ENCODE measurements around the gene SCN5A.

Gene SCN5A

GRCh38 chr3:38553071-38553470 is 96.4 kb downstream of the SCN5A start:
- DNase-seq (ENCODE audit: low read depth, low spot score), result no peak
- H3K4me3 ChIP-seq (ENCODE audit: low read depth, low read length), result no peak overlapping the region
- TF ChIP-seq CTCF (IDR thresholded peaks at IDR 0.05; ENCODE audit: low read depth, low read length), result no peak
- in situ Hi-C loops (cut with HindIII; ENCODE audit: low sequenced_read_pairs), result no loop called here

- H3K4me3 ChIP-seq (ENCODE audit: low read depth, low read length), result no peak overlapping the region
- no peak for DNase-seq (ENCODE audit: low read depth, low spot score)
- in situ Hi-C loops (cut with HindIII; ENCODE audit: low sequenced_read_pairs), result no loop called here
- no peak for TF ChIP-seq CTCF (IDR thresholded peaks at IDR 0.05; ENCODE audit: low read depth, low read length)
These were observed 97.1 kb downstream of the SCN5A start for GRCh38 chr3:38552364-38552763.

GRCh38 chr3:38551026-38551832 is 98.3 kb downstream of the SCN5A start:
- TF ChIP-seq CTCF (IDR thresholded peaks at IDR 0.05; ENCODE audit: low read depth, low read length), result no peak
- in situ Hi-C loops (cut with HindIII; ENCODE audit: low sequenced_read_pairs), result no loop called here
- no peak overlapping the region for H3K4me3 ChIP-seq (ENCODE audit: low read depth, low read length)
- DNase-seq (ENCODE audit: low read depth, low spot score), result no peak

- DNase-seq (ENCODE audit: low read depth, low spot score), result no peak
- no peak overlapping the region for H3K4me3 ChIP-seq (ENCODE audit: low read depth, low read length)
- in situ Hi-C loops (cut with HindIII; ENCODE audit: low sequenced_read_pairs), result no loop called here
- TF ChIP-seq CTCF (IDR thresholded peaks at IDR 0.05; ENCODE audit: low read depth, low read length), result no peak
These were observed 99.3 kb downstream of the SCN5A start for GRCh38 chr3:38549957-38550840.

GRCh38 chr3:38549486-38549885 is 100.0 kb downstream of the SCN5A start:
- H3K4me3 ChIP-seq (ENCODE audit: low read depth, low read length), result no peak overlapping the region
- no peak for TF ChIP-seq CTCF (IDR thresholded peaks at IDR 0.05; ENCODE audit: low read depth, low read length)
- DNase-seq (ENCODE audit: low read depth, low spot score), result no peak
- in situ Hi-C loops (cut with HindIII; ENCODE audit: low sequenced_read_pairs), result no loop called here

- in situ Hi-C loops (cut with HindIII; ENCODE audit: low sequenced_read_pairs), result no loop called here
- TF ChIP-seq CTCF (IDR thresholded peaks at IDR 0.05; ENCODE audit: low read depth, low read length), result no peak
- no peak for DNase-seq (ENCODE audit: low read depth, low spot score)
- no peak overlapping the region for H3K4me3 ChIP-seq (ENCODE audit: low read depth, low read length)
These were observed 100.4 kb downstream of the SCN5A start for GRCh38 chr3:38549082-38549481.

Data from astrocyte of the spinal cord (primary cell).